GM18870 (cell line): ENCODE results near the gene CHRM4.

ENCODE experiments used
- ATAC-seq: cut with Tn5 transposase; IDR thresholded peaks from one replicate; pipeline ENCODE4 v1.9.1; 2021; ENCODE audit warnings: moderate library complexity; ENCODE audit not compliant: unreplicated experiment

CHRM4 gene

GRCh38 chr11:46369458-46370152 is 22.0 kb downstream of the CHRM4 start:
- ATAC-seq: no peak

- no peak for ATAC-seq
These were observed 23.7 kb downstream of the CHRM4 start for GRCh38 chr11:46367916-46368267.

- no peak for ATAC-seq
These were observed 24.2 kb downstream of the CHRM4 start for GRCh38 chr11:46367244-46367915.

GRCh38 chr11:46366661-46367161 is 24.9 kb downstream of the CHRM4 start:
- ATAC-seq: no peak

- no peak for ATAC-seq
These were observed 25.3 kb downstream of the CHRM4 start for GRCh38 chr11:46366260-46366659.

GRCh38 chr11:46364791-46365190 is 26.8 kb downstream of the CHRM4 start:
- ATAC-seq: no peak

- ATAC-seq: no peak
These were observed 27.5 kb downstream of the CHRM4 start for GRCh38 chr11:46364056-46364455.

- ATAC-seq: no peak
These were observed 28.0 kb downstream of the CHRM4 start for GRCh38 chr11:46363455-46364005.

- no peak for ATAC-seq
These were observed 28.6 kb downstream of the CHRM4 start for GRCh38 chr11:46363031-46363407.

GRCh38 chr11:46362156-46363030 is 29.2 kb downstream of the CHRM4 start:
- no peak for ATAC-seq

GRCh38 chr11:46361283-46362155 is 30.1 kb downstream of the CHRM4 start:
- ATAC-seq: peak; percentile 73

GRCh38 chr11:46360878-46361277 is 30.7 kb downstream of the CHRM4 start:
- peak; percentile 15 for ATAC-seq

GRCh38 chr11:46359953-46360352 is 31.6 kb downstream of the CHRM4 start:
- ATAC-seq: no peak

- ATAC-seq: no peak
These were observed 34.1 kb downstream of the CHRM4 start for GRCh38 chr11:46357483-46357936.

- no peak for ATAC-seq
These were observed 34.6 kb downstream of the CHRM4 start for GRCh38 chr11:46356924-46357482.

GRCh38 chr11:46353698-46354097 is 37.9 kb downstream of the CHRM4 start:
- no peak for ATAC-seq

GRCh38 chr11:46352063-46352841 is 39.3 kb downstream of the CHRM4 start:
- ATAC-seq: no peak

- no peak for ATAC-seq
These were observed 40.0 kb downstream of the CHRM4 start for GRCh38 chr11:46351606-46352005.

GRCh38 chr11:46351148-46351547 is 40.4 kb downstream of the CHRM4 start:
- ATAC-seq: no peak
